Fibroblast of skin of left biceps (primary cell): ENCODE measurements around the gene ITIH5.
A peak's percentile ranks its signal among the peaks of the same experiment; 100 is the strongest.
"Not testable (repeated sequence)": the region's sequence is repeated elsewhere in the genome, so short reads cannot be mapped to it uniquely, and the experiment has no call there.

Source experiments
- DNase-seq, 2 experiments: peaks; one replicate each; pipeline ENCODE4 v3.0.0-alpha.2; 2013; ENCODE audit warnings: low read depth in 2 of 2

Gene ITIH5

GRCh38 chr10:7687228-7687907 lies 20.6 kb upstream of the ITIH5 start:
- peak; percentile 42 to 53 for DNase-seq

GRCh38 chr10:7686351-7687171 lies 19.8 kb upstream of the ITIH5 start:
- DNase-seq, result no peak

- DNase-seq, result not testable (repeated sequence)
Observed at GRCh38 chr10:7680078-7680477, 13.3 kb upstream of the ITIH5 start.

GRCh38 chr10:7679256-7679655 lies 12.5 kb upstream of the ITIH5 start:
- DNase-seq, result no peak

GRCh38 chr10:7672341-7673134 lies 5.8 kb upstream of the ITIH5 start:
- DNase-seq, result no peak

GRCh38 chr10:7670157-7670556 lies 3.4 kb upstream of the ITIH5 start:
- no peak for DNase-seq

GRCh38 chr10:7667262-7668141 lies 736 bp upstream of the ITIH5 start:
- no peak for DNase-seq

GRCh38 chr10:7665767-7666166 lies 999 bp downstream of the ITIH5 start:
- DNase-seq, result no peak

- DNase-seq, result no peak
Observed at GRCh38 chr10:7664707-7665106, 2.1 kb downstream of the ITIH5 start.

GRCh38 chr10:7662522-7662921 lies 4.2 kb downstream of the ITIH5 start:
- no peak for DNase-seq

GRCh38 chr10:7659560-7659959 lies 7.2 kb downstream of the ITIH5 start:
- no peak for DNase-seq

GRCh38 chr10:7657552-7657951 lies 9.2 kb downstream of the ITIH5 start:
- DNase-seq, result no peak

- not testable (repeated sequence) for DNase-seq
Observed at GRCh38 chr10:7657079-7657478, 9.7 kb downstream of the ITIH5 start.

GRCh38 chr10:7651853-7652470 lies 14.8 kb downstream of the ITIH5 start:
- DNase-seq, result no peak

GRCh38 chr10:7649673-7650300 lies 17.0 kb downstream of the ITIH5 start:
- DNase-seq, result no peak

GRCh38 chr10:7647062-7647664 lies 19.6 kb downstream of the ITIH5 start:
- no peak for DNase-seq

GRCh38 chr10:7642491-7643011 lies 24.2 kb downstream of the ITIH5 start:
- no peak for DNase-seq

GRCh38 chr10:7635408-7636125 lies 31.2 kb downstream of the ITIH5 start:
- no peak for DNase-seq
